RWPE1 (cell line): ENCODE measurements around the gene IGF2BP3.
"Not testable (repeated sequence)": the region's sequence is repeated elsewhere in the genome, so short reads cannot be mapped to it uniquely, and the experiment has no call there.

Experiments
- CTCF ChIA-PET: fragments of 350-600 bp; sonication (Branson Sonifier 250); formaldehyde crosslinking; extraction: SDS; loops from one replicate; lab custom pipeline; 2021; lab: Yijun Ruan, JAX
- POLR2A ChIA-PET: fragments of 400-600 bp; formaldehyde crosslinking; extraction: SDS; loops from one replicate; lab custom pipeline; 2020; ENCODE audit warnings: antibody characterized with exemption; ENCODE audit not compliant: low non-redundant PET; lab: Yijun Ruan, JAX
- DNase-seq: peaks from one replicate; pipeline ENCODE4 v3.0.0; 2012; ENCODE audit warnings: low spot score
- H3K27ac ChIP-seq: fragments of 450-650 bp; 2 replicates; pipeline ENCODE4 v1.5.1; 2017
- CTCF ChIP-seq: fragments of 450-650 bp; conservative IDR thresholded peaks from 2 replicates; pipeline ENCODE4 v1.5.1; 2017; ENCODE audit warnings: low read depth, mild to moderate bottlenecking

The IGF2BP3 gene

GRCh38 chr7:23422384-23422783 is 47.9 kb downstream of the IGF2BP3 start:
- CTCF ChIA-PET: no interaction called here
- TF ChIP-seq CTCF: no peak
- POLR2A ChIA-PET: no interaction called here
- DNase-seq: no peak
- no peak overlapping the region for H3K27ac ChIP-seq

GRCh38 chr7:23419845-23420244 is 50.4 kb downstream of the IGF2BP3 start:
- no peak for DNase-seq
- no peak for TF ChIP-seq CTCF
- H3K27ac ChIP-seq: no peak overlapping the region
- ChIA-PET CTCF (interaction anchor here (0.6 kb wide), 1 partner anchor 120 kb away, joined by 3 read pairs; no protein-coding TSS in a partner anchor), POLR2A (no interaction called here)

GRCh38 chr7:23419160-23419559 is 51.1 kb downstream of the IGF2BP3 start:
- DNase-seq: no peak
- H3K27ac ChIP-seq: no peak overlapping the region
- CTCF ChIA-PET: interaction anchor here (1.2 kb wide), 1 partner anchor 15 kb away, joined by 3 read pairs; no protein-coding TSS in a partner anchor
- TF ChIP-seq CTCF: no peak
- POLR2A ChIA-PET: no interaction called here

GRCh38 chr7:23418046-23418445 is 52.2 kb downstream of the IGF2BP3 start:
- ChIA-PET CTCF (interaction anchor here (0.5 to 1.2 kb wide), 4 partner anchors 14 to 127 kb away, joined by 3 read pairs; no protein-coding TSS in a partner anchor), POLR2A (no interaction called here)
- DNase-seq: no peak
- TF ChIP-seq CTCF: no peak
- no peak overlapping the region for H3K27ac ChIP-seq

GRCh38 chr7:23415198-23415597 is 55.1 kb downstream of the IGF2BP3 start:
- TF ChIP-seq CTCF: no peak
- H3K27ac ChIP-seq: no peak overlapping the region
- ChIA-PET POLR2A (no interaction called here), CTCF (interaction anchor here (0.5 to 0.8 kb wide), 3 partner anchors 14 to 114 kb away, joined by 5 to 10 read pairs (median 6); no protein-coding TSS in a partner anchor)
- no peak for DNase-seq

- POLR2A ChIA-PET: no interaction called here
- CTCF ChIA-PET: interaction anchor here (0.6 kb wide), 1 partner anchor 137 kb away, joined by 6 read pairs; no protein-coding TSS in a partner anchor
- DNase-seq: no peak
- TF ChIP-seq CTCF: no peak
- no peak overlapping the region for H3K27ac ChIP-seq
Observed at GRCh38 chr7:23410446-23411183, 59.7 kb downstream of the IGF2BP3 start.

GRCh38 chr7:23406564-23406963 is 63.7 kb downstream of the IGF2BP3 start:
- CTCF ChIA-PET, POLR2A ChIA-PET, DNase-seq, H3K27ac ChIP-seq: not testable (repeated sequence)
